HEK293T (cell line): ENCODE measurements around the gene USP49.

Experiments
- BHLHE40 ChIP-seq: fragments of 450-650 bp; IDR thresholded peaks from 2 replicates; pipeline ENCODE4 v1.6.1; 2016; ENCODE audit warnings: mild to moderate bottlenecking, moderate library complexity, borderline replicate concordance
- FOXA1 ChIP-seq: fragments of 450-650 bp; IDR thresholded peaks from 2 replicates; pipeline ENCODE4 v1.6.1; 2016; ENCODE audit warnings: mild to moderate bottlenecking
- HDGF ChIP-seq: fragments of 450-650 bp; IDR thresholded peaks from 2 replicates; pipeline ENCODE4 v1.6.1; 2017; ENCODE audit warnings: antibody characterized with exemption, borderline replicate concordance
- SUZ12 ChIP-seq: fragments of 450-650 bp; IDR thresholded peaks from 2 replicates; pipeline ENCODE4 v1.6.1; 2016; ENCODE audit warnings: mild to moderate bottlenecking
- TARDBP ChIP-seq: fragments of 450-650 bp; IDR thresholded peaks from 2 replicates; pipeline ENCODE4 v1.6.1; 2016

- TF ChIP-seq BHLHE40 (no peak), SUZ12 (no peak), HDGF (no peak), FOXA1 (no peak), TARDBP (no peak)
These were observed 42.8 kb upstream of the USP49 start for GRCh38 chr6:41937861-41938574.
